Fibroblast of villous mesenchyme (primary cell): ENCODE measurements around the gene JAK1. TPM values are rescaled to one million over a fixed set of nuclear protein-coding genes. Genes with fewer than 3 reads are reported as not detected.
"Not testable (repeated sequence)": the region's sequence is repeated elsewhere in the genome, so short reads cannot be mapped to it uniquely, and the experiment has no call there.

Source experiments
- DNase-seq: peaks from one replicate; pipeline ENCODE4 v3.0.0-alpha.2; 2010; ENCODE audit warnings: low read depth
- H3K4me3 ChIP-seq: 2 replicates; pipeline ENCODE4 v1.5.1; 2011; ENCODE audit warnings: low read depth, mild to moderate bottlenecking, low read length
- CTCF ChIP-seq: IDR thresholded peaks from 2 replicates; pipeline ENCODE4 v1.5.1; 2012; ENCODE audit warnings: low read depth, mild to moderate bottlenecking, low read length; ENCODE audit not compliant: insufficient read depth
- total RNA-seq: library from RNA; depleted of rRNA; stranded (reverse); fragments of >200 nt; gene quantifications from 2 replicates; pipeline ENCODE4 v1.2.3, GENCODE V29; 2012

The JAK1 gene
- total RNA-seq, 1 donor = 125 TPM

DNA sequence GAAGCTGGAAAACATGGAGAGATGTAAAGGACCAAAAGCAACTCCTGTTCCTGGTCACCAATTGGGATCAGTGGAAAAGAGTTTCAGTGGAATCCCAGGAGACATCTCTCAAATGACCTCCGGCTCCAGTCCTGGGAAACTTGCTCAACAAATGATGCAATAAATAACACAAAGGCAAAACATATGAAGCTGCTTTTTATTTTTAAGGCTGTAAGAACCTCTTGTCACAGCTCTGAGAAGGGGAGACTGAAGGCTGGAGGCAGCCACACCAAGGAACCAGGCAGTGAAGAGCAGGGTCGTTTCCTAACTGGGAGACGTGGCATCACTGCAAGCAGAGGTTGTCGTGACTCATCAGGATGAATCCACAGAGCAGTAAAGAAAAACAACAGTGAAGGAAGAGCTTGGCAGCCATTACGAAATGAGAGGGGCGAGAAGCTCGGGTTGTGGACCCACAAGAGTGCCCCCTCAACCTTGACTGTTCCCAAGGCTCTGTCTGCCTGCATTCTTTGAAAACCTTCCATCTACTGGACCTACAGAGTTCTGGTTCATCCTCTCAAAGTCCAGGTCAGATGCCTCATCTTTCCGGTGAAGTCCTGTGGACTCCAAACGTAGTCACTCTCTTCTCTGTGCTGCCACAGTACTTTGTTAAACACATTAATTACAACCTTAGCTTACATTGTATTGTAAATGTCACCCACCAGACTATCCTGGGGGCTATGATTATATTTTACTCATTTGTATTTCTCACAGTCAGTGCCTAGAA lies 32.1 kb downstream of the JAK1 start:
- no peak overlapping the region for H3K4me3 ChIP-seq
- TF ChIP-seq CTCF = no peak
- DNase-seq = peak; percentile 91

DNA sequence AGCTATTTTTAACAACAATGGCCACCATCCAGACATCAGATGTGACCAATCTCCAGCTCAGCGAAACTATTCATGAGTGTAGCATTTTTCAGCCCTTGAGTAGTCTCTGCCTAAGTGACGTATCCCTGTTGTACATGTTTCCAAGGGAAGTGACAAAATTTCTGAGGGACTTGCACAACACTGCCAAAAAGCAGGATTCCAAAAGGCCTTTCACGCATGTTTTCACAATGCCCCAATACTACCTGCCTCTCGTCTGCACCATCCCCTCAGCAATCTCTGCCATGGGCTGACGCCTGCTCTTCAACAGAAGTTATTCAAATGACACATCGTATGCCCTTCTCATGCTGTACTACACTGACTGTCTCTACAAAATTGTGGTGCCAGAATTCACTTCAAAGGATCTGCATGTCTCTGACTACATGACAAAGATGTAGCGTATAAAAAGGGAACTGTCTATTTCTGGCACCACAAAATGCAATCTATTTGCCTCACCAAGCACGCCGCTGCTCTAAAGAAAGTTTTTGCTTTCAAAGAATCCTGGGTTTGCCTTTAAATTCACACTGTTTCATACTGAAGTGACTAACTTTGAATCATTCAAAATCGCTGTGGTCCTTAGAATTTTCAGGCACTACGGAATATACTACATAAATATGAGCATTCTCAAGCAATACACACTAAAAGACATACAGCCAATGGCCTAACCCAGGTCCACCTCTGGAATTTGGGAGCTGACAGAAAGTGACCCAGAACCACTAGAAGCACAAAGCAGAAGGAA lies 32.9 kb downstream of the JAK1 start:
- no peak for TF ChIP-seq CTCF
- H3K4me3 ChIP-seq = no peak overlapping the region
- DNase-seq = peak; percentile 92

DNA sequence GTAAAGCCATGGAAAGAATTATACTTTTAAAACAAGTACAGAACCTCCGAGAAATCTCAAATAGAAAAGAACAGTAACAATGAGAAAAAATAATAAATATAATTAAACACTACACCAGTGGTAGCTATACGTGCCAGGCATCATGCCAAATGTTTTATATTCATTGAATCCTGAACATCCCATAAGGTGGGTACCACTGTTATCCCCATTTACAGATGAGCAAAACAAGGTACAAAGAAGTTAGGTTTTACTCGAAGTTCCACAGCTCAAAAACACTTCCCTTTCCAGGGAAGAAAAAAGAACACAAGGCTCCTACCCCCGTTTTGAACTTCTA lies 33.4 kb downstream of the JAK1 start:
- H3K4me3 ChIP-seq = no peak overlapping the region
- no peak for DNase-seq
- no peak for TF ChIP-seq CTCF

DNA sequence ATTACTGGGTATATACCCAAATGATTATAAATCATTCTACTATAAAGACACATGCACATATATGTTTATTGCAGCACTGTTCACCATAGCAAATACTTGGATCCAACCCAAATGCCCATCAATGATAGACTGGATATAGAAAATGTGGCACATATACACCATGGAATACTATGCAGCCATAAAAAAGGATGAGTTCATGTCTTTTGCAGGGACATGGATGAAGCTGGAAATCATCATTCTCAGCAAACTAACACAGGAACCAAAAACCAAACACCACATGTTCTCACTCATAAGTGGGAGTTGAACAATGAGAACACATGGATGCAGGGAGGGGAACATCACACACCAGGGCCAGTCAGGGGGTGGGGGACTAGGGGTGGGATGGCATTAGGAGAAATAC lies 35.7 kb downstream of the JAK1 start:
- not testable (repeated sequence) for H3K4me3 ChIP-seq

DNA sequence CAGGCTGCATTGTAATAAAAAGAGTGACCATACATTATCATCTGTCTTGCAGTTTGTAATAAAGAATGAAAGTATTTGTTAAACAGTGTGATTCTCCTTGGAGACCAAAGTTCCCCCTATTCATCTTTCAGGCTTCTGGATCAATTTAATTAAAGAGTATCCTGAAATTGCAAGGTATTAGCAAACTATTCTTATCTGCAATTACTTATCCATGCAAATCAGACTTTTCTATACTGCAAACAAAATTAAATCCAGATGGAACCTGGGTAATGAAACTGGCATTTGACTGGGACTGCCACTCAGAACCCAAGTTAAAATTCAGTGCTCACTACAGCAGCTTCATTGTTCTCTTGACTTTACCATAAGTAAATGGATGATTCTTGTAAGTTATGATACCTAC lies 37.1 kb downstream of the JAK1 start:
- H3K4me3 ChIP-seq = no peak overlapping the region
- no peak for TF ChIP-seq CTCF
- DNase-seq = no peak

More for the DNA sequence above, 35.7 kb downstream of the JAK1 start:
- DNase-seq = not testable (repeated sequence)

GRCh38 chr1:64928325-64928724 lies 38.0 kb downstream of the JAK1 start:
- no peak overlapping the region for H3K4me3 ChIP-seq
- DNase-seq = no peak
- TF ChIP-seq CTCF = no peak

DNA sequence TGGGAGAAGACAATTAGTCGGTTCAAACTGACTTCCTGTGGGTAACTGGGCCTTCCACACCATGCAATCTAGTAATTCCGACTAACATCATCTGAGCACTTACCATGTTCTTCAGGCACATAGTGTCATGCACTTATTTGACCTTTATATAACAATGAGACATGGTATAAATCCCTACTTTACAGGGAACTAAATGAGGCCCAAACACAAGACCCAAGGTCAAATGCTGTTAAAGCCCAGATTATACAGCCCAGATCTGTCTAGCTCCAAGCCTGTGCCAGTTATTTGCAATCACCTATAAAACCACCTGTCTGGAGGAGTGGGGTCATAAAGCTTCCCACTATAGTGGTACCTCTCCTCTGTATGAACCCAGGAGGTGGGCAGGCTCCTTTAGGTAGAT lies 40.8 kb downstream of the JAK1 start:
- H3K4me3 ChIP-seq = no peak overlapping the region
- no peak for TF ChIP-seq CTCF
- DNase-seq = no peak
